GM18502 (cell line): ENCODE measurements around the gene ZNF280C.
"Not testable (repeated sequence)": the region's sequence is repeated elsewhere in the genome, so short reads cannot be mapped to it uniquely, and the experiment has no call there.

Experiments
- ATAC-seq: cut with Tn5 transposase; IDR thresholded peaks from one replicate; pipeline ENCODE4 v1.9.1; 2021; ENCODE audit warnings: mild to moderate bottlenecking; ENCODE audit not compliant: unreplicated experiment, poor library complexity

The ZNF280C gene

GRCh38 chrX:130268449-130269170, at the start of gene ZNF280C:
ZNF280C (minus strand) TSS chrX:130268899; CDS start chrX:130260449, 8,450 bp downstream.
- peak; percentile 97 for ATAC-seq

DNA sequence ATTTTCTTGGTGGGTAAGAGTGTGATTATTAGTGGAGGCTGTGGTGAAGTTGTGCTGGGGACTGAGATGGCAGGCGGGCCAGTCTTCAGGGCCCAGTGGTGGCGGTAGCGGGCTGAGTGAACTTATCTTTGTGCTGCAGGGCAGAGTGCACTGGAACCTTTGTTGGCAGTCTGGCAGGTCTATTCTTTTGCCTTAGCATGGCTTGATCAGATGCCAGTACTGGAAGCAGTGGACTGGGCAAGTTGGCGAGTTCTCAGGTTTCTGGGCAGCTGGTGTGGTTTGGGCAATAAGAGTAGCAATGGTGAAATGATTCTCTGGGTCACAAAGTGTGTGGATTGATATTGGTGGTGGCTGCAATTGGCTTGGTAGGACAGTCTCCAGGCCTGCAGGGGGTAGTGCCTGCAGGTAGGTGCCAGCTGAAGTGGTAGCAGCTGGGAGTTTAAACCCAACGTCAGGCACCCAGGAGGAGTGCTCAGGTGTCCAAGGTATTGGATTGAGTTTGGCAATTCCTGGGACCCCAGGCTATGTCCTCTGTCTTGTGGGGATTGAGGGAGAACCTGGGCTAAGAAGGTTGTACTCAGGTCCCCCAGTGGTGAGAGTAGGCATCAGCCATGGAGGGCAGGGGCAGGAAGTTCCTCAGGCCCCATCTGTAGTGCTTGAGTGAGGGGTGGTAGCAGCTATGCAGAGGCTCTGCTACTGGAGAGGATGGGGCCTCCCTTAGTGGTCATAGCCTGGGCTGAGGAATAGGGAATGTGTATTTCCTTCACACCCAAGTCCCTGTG, 36.1 kb upstream of the ZNF280C start:
- ATAC-seq, result no peak

DNA sequence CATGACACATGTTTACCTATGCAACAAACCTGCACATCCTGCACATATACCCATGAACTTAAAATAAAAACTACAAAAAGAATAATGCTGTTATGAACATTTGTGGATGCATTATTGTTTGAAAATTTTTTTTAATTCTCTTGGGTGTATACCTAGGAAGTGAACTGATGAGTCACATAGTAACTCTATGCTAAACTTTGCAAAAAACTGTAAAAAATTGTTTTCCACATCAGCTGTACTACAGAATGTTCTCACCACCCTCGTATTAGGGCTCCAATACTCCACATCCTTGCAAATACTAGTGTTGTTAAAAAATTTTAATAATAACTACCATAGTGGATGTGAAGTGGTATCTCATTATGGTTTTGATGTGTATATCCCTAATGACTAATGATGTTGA, 33.3 kb upstream of the ZNF280C start:
- no peak for ATAC-seq

GRCh38 chrX:130301405-130301804, 32.7 kb upstream of the ZNF280C start:
- ATAC-seq, result no peak

- ATAC-seq, result no peak
Measured at GRCh38 chrX:130300010-130300282, 31.2 kb upstream of the ZNF280C start.

- ATAC-seq, result no peak
Measured at GRCh38 chrX:130299279-130300009, 30.7 kb upstream of the ZNF280C start.

DNA sequence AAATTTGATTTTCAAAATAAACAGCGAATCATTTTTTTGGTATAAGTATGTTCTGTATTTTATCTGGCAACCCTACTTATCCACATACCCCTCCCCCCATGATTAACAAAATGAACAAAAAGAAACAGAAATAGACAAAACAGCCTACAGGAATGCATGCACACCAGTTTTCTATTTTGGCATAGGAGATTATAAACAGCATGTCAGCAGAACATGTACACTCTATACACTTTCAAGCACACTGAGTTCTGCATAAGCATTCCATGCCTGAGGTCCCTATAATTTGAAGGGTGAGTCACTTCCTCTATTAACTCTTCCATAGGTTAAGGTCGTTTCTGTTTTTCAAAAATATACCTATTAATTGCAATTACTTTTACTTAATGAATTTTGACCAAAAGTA, 28.0 kb upstream of the ZNF280C start:
- ATAC-seq, result no peak

DNA sequence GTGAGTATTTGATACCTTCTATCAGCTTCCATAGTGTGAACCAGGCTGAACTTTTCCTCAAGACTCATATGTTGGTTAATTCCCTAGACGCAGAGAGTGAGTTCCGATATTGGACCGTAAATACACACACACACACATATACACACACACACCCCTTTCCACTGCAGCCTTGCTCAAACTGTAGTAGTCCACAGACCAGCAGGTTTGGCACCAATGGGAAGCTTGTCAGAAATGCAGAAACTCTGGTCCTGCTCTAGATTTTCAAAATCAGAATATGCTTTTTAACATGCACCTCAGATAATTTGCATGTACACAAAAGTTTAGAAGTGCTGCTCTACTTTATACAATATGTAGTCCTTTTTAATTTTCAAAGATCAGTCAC, 27.6 kb upstream of the ZNF280C start:
- no peak for ATAC-seq

DNA sequence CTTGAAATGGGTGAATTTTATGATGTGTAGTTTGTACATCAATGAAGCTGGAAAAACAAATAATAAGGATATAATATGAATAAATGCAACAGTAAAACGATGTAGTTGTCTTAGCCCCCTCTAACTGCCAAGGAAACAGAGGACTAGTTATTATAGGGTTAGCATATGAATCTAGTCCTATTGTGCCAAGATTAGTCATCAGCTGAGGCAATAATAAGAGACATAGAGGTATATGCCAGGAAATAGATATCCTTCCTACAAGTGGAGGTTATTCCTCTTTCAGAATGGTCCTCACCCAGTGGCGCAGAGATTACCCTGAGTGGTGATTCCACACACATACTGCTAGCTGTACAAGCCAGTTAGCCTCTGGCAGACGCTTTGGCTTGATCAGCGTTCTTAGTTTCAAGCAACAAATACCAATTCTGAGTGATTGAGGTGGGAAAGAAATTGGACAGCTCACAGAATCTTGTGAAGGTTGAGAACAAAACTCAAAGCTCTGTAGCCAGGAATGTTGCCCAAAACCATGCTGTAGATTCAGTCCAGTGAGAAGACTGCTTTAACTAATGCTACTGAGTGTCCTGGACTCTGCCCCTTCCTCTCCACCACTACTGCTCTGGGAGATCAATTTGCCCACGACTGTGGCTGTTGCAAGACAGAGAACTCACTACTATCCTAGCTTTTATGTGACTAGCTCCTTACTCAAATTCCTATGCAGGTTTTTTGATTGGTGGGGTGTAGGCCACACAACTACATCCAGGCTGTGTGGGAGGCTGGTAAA, 27.0 kb upstream of the ZNF280C start:
- no peak for ATAC-seq

DNA sequence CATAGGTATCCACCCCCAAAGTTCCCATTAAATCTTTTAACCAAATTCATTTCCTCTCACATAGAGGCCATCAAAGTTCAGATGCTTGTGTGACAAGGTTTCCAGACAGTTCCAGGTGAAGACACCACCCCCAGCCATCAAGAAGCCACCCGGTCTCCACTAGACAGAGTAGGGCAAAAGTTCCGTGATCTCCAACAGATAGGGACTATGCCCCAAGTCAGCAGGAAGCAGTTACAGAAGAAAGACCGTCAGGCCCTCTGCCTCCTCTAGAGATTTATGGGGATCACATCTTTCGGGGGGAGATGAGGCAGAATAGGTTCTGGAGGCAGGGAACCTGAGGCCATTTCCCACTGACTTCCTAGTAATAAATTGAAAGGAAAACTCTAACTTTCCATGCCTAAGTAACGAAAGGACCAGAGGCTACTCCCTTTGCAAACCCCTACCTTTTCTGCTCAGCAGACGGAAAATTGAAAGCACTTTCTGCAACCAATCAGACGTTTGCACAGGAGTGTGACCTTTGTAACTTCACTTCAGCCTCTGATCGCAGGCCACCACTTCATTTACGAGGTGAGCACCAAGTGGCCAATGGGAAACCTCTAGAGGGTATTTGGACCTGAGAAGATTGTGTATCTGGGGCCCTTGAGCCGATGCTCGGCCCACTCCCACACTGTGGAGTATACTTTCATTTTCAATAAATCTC, 18.5 kb upstream of the ZNF280C start:
- no peak for ATAC-seq

DNA sequence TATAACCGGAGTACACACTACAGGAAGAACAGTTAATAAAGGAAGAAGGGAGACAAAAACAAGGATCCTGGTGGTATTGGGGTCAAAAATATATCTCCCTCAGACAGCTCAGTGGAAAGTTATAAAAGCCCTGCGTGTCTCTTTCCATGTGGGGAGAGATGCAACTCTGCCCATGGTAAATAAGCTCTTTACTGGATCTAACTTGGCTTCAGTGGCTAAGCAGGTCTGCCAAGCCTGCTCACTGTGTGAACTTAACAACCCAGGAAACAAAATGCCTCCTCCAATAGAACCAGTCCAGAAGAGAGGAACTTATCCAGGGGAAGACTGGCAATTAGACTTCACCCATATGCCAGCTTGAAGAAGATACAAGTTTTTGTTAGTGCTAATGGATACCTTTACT, 17.0 kb upstream of the ZNF280C start:
- no peak for ATAC-seq

DNA sequence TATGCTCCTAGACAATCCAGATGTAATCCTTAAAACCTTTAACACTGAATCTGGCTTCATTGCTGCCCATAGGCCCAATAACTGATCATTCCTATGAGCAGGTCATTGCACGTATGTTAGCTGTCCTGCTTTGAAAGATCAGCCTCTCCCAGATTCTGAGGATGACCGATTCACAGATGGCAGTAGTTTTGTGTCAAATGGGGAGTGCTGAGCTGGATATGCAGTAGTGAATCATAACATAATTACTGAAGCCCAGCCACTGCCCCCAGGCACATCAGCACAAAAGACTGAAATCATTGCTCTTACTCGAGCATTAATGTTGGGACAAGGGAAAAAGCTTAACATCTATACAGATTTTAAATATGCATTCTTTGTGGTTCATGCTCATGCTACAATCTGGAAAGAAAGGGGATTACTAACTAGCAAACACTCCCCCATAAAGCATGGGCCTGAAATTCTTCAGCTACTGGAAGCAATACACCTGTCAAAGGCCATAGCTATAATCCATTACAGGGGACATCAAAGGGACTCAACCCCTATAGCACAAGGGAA, 16.4 kb upstream of the ZNF280C start:
- no peak for ATAC-seq

- ATAC-seq, result no peak
Measured at GRCh38 chrX:130282151-130282550, 13.5 kb upstream of the ZNF280C start.

DNA sequence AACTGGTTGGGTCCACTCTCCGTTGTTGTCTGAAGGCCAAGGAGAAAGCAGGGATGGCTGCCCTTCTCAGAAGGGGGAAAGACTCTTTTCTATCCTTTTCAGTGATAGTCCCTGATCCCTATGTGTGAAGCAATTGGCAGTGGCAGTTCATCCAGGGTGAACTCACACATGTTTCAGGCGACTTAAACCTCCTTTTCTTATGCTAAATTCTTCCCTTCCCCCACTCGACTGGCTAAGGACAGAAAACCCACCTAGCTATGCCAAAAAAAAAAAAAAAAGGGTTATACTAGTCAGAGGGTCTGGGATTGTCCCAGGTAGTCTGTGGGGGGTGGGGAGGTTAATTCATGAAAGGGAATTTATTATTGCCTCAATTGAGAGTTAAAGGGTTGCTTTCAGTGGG, 12.2 kb upstream of the ZNF280C start:
- no peak for ATAC-seq

DNA sequence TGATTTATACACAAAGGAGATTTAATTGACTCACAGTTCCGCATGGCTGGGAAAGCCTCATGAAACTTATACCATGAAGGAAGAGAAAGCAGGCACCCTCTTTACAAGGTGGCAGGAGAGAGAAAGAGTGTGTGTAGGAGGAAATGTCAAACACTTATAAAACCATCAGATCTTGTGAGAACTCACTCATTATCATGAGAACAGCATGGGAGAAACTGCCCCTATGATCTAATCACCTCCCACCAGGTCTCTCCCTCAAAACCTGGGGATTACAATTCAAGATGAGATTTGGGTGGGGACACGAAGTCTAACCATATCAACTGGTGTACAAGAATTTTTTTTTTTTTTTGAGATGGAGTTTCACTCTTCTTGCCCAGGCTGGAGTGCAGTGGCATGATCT, 3.6 kb upstream of the ZNF280C start:
- ATAC-seq, result not testable (repeated sequence)

DNA sequence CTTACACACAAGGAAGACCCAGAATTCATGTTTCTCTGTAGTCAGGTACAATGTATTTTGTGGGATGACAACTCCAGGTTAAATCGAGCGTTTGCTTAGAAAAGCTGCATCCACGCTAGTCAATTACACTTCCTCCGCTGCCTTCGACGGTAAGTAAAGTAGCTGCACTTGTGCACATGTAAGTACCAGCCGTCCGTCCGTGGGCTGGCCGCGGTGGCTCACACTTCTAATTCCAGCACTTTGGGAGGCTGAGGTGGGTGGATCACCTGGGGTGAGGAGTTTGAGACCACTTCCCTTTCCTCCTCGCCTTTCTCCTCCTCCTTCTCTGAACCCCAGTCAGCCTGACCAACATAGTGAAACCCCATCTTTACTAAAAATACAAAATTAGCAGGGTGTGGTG, 692 bp upstream of the ZNF280C start:
- not testable (repeated sequence) for ATAC-seq

DNA sequence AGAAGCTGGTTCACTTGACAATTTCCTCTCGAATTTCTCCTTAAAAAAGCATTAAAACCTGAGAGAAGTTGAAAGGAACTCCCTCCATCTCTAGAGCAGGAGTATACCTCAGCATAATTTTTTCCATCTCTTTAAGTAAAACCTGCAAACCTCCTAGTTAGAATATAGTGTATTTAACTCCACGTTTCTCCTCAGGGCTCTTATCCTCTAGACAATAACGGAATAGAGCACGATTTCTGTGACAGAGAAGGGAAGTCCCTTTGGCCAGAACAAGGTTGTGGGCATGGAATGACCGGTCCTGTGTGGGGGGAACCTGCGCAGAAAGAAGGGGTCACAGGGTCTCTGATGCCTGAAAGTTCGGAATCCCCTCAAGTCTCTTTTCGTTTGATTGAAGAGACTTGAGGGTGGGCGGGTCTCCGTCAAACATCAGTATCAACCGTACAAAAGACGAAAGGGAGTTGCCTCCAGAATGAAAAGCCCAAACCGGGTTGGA, 697 bp downstream of the ZNF280C start:
- ATAC-seq, result peak; percentile 6

DNA sequence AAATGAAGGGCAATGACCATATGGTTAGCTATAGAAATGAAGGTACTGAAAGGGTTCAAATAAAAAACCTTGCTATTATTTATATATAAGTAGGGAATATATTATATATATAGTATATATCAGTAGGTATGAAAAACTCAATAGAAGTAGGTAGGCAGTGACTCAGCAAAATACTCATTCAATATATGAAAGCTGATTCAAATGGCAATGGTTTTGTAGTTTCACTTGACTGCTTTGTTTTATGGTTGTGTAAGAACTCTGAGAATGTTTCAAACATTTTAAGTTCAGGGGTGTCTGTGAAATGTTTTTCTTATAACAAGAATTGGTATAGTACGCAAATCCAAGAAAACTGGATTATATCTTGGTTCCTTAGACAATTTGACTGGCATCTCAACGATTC, 4.1 kb downstream of the ZNF280C start:
- no peak for ATAC-seq

DNA sequence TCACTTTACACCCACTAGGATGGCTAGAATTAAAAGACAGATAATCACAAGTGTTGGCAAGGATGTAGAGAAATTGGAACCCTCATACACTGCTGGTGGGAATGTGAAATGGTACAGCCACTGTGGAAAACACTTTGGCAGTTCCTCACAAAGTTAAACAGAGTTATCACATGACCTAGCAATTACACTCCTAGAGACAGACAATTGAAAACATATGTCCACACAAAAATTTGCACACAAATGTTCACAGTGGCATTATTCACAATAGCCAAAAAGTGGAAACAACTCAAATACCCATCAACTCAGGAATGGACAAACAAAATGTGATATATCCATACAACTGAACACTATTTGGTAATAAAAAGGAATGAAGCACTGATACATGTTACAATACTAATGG, 5.7 kb downstream of the ZNF280C start:
- no peak for ATAC-seq

DNA sequence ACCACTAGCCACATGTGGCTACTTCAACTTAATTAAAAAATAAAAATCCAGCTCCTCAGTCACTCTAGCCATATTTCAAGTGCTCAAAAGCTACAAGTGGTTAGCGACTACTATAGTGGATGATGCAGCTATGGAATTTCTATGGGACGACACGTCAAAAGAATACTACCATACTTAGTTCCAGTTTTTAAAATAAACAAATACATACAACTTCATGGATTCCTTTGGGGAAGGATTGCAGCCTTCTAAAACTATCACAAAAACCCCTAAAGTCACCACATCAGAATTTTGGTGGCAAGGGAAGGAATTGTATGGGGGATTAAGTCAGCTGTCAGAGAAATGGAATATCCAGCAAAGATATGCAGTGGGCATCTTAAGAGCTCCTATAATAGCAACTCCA, 6.5 kb downstream of the ZNF280C start:
- ATAC-seq, result no peak
